ENCODE data around the gene SDC1.
A peak's percentile ranks its signal among the peaks of the same experiment; 100 is the strongest.

The SDC1 gene

DNA sequence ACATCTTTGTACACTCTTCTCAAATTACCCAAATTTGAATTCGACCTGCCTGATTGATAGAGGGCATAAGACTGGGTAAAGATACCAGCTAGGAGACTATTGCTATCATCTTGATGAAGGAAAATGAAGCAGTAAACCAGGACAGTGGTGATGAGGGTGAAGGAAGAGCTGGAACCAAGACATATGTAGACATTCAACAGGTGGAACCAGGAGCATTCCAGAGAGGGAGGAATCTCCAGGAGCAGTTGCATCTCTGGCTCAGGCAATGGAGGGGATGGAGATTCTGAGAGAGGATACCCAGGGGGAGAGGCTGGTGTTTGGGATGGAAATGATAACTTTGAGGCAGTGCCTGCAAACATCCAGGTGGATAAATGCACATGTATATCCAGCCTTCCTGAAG, 41.6 kb downstream of the SDC1 start:
- DNase-seq (ENCODE audit: low spot score), result no peak

DNA sequence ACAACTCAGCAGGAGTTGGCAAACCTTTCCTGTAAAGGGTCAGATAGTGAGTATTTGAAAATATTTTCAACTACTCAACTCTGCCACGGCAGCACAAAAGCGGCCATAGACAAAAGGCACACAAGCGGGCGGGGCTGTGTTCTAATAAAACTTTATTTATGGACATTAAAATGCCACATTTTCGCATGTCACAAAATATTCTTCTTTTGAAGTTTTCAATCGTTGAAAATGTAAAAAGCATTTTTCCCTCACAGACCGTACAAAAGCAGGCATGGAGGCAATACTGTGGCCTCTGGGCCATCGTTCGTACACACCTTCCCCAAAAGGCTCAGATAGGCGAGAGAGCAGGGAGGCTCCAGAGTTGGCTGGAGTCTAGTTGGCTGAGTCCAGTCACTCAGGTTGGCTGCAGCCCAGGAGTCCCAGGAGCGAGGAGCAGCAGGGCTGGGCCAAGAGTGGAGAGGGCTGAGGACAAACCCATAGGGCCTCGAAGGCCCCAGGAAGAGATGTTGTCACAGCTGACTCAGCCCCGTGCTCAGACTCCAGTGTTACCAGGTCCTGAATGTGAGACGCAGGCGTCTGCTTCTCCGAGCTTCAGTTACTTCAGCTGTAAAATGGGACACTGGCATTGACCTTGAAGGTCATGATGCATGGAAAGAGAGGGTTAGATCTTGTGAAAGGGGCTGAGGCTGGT, 42.5 kb downstream of the SDC1 start:
- DNase-seq (ENCODE audit: low spot score), result no peak

DNA sequence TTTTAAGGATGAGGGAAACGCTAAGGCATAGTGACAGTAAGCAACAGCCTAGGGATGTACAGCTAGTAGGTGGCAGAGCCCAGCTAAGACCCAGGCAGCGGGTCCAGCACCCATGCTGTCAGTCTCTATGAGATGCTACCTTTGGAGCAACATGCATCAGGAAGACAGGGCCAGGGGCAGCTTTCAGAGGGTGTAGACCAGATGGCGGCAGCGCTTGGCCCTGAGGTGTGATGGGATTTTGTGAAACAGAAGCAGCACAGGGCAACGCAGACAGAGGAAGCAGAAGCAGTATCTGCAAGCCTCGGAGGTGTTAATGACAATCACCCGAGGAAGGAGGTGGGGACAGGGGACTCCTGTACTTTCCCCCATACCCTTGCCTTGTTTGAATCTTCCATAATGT, 43.2 kb downstream of the SDC1 start:
- no peak for DNase-seq (ENCODE audit: low spot score)

DNA sequence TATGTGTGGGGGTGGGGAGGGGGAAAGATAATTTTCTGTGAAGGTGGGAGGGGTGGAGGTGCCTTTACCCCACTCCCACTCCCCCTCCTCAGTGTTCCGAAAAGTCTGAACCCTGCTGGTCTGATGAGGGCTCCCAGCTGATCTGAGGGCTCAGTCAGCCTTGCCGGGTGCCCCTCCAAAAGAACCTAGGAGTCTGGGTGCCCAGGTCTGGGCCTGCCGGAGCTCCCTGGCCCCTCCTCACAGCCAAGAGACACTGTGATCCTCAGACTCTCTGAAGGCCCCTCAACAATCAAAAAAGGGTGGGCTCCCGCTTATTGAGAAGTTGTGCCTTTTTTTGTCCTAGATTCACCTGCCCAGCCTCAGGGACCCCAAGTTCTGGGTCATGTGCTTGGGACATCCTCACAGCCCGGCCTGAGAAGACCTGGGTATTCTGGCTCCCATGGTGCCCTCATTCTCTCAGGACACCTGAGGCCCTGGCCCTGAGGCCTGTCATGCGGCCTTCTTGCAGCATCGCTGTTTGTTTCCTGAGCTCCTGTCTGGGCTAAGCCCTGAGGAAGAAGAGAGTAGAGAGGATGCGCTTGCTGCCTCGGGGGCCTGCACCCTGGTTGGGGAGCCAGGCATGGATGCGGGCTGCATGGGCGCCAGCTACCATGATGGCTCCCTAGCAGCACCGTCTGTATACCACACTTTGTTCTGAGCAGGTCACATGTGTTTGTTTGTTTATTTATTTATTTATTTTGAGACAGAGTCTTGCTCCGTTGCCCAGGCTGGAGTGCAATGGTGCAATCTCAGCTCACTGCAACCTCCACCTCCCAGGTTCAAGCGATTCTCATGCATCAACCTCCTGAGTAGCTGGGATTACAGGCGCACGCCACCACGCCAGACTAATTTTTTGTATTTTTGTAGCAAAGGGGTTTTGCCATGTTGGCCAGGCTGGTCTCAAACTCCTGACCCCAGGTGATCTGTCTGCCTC, 44.0 kb downstream of the SDC1 start:
- no peak for DNase-seq (ENCODE audit: low spot score)

DNA sequence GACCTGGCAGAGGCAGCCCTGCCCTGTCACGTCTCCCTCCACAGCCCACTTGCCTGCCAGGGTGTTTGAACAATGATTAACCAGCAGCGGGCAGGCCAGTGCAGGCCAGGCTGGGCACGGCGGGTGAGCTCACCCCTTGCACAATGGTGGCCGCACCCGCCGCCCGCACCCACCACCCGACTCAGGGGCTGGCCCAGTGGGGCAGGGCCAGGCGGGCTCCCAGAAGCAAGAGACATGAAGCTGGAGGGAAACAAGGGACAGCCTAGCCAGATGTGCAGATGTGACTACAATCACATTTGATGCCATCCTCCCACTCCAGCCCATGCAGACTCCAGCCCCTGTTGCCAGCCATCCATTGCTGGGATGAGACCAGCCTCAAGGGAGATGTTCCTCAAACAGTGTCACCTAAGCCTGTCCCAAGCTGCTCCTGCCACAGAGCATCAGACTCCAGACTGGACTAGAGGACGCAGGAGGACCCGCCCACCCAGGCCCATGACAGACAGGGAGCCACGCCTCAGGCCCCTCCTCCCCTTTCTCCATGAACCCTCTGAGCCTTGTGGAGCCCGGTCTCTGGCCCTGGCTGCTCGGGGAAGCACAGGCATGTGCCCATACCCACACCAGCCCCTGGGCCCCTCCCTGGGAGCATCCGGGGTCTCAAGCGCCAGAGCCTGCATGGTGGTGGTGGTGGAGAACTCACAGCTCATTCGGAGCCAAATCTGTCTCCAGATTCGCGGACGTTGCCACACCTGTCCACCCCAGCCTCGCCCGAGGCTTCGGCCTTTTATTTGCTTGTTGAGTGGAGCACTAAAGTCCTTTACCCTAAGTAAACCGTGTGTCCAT, 45.0 kb downstream of the SDC1 start:
- peak; percentile 87 for DNase-seq (ENCODE audit: low spot score)

DNA sequence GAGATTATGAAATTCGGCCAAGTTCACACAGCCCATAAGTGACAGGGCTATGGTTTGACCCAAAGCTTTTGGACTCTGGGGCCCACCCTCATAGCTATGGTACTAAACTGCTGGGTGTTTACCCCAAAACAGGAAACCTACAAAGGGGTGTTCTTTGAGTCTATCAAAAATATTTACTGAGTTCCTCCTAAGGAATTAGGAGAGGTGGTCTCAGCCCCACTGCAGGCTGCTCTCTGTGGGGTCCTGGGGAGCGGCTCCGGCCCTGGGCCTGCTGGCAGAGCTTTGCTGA, 45.5 kb downstream of the SDC1 start:
- no peak for DNase-seq (ENCODE audit: low spot score)

DNA sequence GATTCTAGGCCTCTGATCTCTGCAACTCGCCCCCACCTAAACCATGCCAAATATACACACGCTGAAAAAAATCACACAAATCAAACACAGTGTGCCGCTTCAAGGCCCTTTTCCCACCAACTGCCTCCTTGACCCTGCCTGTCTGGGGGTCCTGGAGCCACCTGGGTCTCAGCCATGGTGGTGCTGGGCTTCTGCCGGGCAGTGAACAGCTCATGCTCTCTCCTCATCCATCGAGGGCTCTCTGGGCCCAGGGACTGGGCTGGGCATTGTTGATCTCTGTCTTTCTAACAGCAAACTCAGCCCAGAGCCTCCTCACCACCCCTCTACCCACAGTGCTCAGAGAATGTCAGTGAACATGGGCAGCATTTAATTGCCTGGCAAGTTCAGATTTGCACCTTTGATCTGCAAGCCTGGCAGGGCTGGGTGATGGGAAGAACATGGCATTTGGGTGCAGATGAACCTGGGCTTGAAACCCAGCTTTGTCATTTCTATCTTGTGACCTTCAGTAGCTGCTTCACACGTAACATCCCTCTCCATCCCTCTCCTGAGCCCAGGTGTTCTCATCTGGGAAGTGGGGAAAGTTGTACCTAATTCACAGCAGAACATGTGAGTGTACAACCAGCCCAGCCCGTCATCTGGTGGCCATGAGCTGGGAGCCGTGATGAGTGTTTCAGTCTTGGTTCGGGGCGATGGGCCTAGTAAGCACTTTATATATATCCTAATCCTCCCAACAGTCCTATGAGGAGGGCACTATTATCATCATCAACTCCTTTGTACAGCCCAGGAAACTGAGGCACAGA, 46.1 kb downstream of the SDC1 start:
- DNase-seq (ENCODE audit: low spot score), result no peak

DNA sequence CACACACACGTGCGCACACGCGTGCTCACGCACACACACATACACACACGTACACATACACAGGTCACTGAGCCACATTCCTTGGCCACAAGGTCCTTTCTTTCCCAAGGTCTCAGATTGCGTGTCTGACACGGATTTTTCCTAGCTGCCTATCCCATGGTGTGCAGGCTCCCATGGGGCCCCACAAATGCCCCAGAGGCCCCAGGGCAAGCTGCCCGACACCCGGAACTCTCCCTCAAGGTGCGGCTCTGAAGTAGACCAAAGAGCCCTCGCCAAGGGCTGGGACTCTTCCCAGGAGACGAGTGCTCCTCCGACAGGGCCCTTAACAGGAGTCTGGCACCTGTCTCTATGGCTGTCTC, 46.7 kb downstream of the SDC1 start:
- DNase-seq (ENCODE audit: low spot score), result no peak

DNA sequence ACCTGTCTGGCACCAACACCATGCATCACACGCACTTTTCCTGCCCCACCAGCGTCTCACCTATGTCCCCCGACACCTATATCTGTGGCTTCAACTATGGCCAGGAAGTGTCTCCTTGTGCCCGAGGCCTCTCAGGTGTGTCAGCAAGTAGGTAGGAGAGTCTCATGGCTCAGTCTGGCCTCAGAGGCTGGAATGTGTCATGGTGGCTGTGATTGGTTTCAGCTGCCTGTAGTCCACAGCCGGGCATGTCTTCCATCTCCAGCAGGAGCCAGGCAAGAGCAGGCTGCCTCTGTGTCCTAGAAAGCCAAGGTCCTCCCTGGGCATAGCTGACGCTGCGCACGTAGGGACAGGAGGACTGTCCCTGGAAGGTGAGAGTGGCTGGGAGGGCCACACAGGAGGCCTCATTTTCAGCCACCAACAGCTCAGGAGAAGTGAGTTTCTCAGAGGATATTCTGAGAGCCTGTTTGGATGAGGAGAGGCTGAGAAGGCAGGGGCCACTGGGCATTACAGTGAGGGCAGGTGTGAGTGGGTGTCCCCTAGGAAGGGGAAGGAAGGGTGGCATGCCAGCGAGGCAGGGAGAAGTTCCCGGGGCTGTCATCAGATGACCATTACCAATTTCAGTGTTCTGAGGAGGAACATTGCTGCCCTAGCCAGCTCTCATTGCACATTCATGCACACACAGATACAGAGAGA, 47.2 kb downstream of the SDC1 start:
- no peak for DNase-seq (ENCODE audit: low spot score)

DNA sequence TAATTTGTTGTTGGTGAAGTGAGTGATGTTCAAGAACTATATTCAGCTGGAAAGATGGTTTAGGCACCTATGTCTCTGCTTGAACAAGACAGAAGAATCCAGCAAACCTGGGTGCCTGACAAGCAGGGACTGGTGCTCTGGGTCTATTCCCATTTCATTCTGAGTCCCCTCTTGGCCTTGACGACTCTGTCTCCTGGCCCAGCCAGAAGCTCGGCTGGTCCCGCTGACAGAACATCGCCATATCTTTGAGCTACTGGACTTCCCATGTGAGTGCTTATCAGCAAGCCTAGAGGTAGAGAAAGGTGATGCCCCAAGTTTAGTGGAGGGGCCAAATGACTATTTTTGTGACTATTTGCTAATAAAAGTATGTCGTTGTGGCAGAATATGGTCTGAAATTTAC, 48.2 kb downstream of the SDC1 start:
- DNase-seq (ENCODE audit: low spot score), result no peak

DNA sequence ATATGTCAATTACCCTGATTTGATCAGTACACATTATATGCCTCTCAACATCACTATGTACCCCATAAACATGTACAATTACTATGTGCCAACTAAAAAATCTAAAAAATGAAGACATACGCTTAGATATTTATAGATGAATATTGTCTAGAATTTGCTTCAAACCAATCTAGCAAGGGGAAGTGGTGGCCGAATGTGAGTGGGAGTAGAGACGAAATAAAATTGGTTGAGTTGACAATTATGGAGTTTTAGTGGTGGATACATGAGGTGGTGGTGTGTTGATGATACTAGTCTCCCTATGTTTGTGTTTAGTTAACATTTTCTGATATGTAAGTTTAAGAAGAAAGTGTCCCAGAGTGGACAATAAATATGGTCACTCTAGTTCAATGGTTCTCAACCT, 49.0 kb downstream of the SDC1 start:
- DNase-seq (ENCODE audit: low spot score), result no peak

DNA sequence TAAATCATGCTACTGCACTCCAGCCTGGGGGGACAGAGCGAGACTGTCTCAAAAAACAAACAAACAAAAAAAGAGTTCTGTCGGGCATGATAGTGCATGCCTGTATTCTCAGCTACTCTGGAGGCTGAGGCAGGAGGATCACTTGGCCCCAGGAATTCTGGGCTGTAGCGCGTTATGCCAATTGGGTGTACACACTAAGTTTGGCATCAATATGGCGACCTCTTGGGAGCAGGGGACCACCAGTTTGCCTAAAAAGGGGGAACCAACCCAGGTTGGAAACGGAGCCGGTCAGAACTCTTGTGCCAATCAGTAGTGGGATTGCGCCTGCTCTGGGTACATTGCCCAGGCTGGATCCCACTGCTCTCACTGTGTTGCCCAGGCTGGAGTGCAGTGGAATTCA, 49.7 kb downstream of the SDC1 start:
- no peak for DNase-seq (ENCODE audit: low spot score)

DNA sequence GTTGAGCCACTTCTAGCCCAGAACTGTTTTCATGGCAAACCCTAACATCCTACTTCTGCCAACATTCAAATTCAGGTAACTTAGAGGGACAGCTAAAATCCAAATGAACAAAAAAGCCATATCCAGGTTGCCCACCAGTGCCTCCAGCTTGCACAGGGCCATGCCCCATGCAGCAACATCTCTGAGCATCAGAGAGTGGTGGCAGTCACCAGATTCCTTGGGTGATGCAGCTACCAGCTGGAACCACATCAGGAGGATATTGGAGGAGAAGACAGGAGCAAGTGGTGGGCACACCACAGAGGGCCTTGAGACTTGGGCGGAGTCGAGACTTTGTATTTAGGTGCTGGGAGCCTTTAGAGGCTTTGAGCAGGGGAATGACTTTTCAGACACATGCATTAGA, 50.5 kb downstream of the SDC1 start:
- DNase-seq (ENCODE audit: low spot score), result no peak

DNA sequence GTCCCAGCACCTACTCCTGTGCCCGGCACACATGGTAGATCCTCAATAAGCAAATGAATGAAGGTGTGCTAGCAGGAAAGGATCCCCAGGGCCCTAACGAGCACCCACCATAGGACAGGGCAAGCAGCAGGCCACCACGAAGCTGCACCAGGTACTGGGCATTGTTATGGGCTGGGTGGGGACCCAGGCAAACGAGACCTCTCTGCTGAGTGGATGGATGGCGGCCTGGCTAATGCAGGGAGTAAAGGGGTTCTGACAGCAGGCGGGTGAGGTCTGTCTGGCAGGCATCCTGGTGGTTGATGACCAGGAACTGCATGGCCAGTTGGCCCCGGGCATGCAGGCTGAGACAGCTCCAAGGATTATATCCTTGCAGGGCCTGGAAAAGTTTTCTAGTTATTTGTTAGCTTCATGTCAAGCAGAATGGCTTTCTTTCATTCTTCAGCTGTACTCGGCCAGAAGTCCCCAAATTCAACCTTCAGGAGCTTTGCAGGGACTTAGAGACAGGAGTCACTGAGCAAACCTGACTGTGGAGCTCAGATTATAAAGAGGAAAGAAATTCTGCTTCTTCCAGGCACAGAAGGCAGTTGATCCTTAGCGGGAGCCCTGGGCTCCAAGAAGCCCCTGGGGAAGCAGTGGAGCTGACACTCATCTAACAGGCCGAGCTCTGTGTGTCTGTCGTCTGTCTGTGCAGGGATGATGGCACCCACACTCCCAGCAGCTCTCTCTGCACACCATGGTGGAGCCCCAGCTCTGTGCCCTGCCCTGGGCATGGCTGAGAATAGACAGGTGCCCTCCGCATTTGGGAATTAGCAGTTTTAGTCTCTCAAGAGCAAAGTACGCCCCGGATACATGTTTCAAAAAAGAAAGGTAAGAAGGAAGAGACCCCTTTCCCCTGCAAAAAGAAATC, 51.2 kb downstream of the SDC1 start:
- no peak for DNase-seq (ENCODE audit: low spot score)

DNA sequence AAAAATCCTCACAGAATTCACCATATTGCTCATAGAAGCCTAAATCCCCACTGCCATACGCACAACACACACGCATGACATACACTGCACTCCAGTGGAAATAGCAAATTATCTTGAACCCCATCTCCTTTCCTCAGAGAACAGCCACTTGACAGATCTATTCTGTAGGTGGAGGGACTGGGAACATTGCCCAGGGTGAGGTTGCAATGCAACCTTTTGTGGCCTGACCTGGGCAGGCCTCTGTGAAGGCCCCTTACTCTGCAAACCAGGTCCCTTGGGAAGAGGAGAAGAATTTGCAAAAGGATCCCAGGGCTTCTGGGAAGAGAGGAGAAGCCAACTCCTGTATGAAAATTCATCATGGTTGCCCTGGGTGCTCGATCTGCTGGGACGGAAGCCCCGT, 51.9 kb downstream of the SDC1 start:
- no peak for DNase-seq (ENCODE audit: low spot score)

DNA sequence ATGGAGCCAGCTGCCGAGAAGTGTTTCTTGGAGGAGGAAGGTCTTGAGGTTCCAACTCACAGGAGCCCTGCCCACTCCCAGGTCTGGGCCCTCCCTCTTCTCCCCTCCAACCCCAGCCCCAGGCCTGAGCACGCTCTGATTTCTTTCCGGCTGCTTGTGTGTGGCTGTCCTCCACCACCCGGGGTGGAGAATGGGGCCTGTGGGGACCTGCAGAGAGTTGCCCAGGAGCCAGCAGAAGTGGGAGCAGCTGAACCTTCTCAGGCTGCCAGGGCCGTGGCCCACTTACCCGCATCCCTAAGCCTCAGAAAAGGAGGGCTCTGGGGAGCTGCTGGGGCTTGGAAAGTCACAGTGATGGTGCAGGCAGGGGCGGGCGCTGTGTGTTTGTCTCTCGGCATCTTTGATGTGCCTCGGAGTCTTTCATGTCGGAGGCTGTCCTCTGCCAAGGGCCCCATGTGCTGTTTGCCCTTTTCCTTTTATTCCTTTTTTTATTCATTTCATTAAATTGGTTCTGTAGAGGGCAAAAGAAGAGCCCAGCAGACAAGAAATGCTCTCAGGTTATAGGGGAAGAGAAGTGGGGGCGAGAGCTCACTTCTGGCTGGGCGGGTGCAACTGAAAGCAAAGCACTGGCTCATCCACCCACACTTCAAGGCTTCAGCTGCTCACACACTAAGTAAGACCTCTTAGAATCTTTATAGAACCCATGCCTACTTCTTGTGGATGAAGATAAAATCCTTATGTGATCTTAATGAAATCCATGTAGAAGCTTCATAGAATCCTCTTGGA, 52.5 kb downstream of the SDC1 start:
- DNase-seq (ENCODE audit: low spot score), result peak; percentile 53

DNA sequence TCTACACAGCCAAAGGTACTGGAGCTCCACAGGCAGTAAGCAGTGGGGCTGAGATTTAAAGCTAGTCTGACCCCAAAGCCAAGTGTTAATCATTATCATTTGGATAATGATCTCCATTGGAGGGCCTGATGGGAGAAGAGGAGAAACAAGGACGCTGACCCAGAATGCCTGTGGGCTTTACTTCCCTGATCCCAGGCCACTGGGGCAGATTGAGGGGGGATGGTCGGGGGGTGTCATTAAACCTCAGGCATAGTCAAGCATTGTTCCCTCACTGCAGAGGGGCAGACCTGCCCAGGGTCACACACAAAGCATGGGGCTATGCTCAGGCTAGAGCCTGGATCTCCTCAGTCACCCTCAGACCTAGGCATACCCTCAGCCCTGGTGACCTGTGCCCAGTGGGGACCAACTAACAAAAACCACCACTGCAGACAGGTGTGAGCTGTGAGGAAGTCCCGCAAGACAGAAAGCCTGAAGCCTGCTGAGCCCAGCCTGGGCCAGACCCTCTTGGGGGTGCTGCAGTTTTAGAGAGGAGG, 53.4 kb downstream of the SDC1 start:
- DNase-seq (ENCODE audit: low spot score), result no peak

DNA sequence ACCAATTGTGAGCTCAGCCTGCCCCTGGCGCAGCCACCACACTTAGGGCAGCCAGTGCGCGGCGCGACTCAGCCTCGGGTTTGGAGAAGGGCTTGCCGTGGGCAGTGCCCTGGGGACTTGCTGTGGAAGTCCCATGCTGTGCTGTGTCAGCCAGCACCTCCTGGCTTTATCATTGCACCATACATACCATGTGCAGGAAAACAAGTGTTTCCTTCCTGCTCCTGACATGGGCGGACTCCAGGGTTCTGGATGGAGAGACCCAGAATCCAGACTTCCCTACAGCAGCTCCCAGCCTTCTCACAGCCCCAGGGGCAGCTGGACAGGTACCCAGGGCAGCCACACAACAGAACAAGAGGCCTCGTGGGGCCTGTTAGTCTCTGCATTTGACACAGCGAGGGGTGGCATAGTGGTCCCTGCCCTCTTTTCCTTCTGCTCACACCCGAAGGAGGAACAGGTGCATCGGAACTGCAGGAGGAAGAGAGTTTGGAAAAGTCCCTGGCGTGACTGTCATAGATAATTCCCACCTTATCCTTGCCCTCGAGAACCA, 54.2 kb downstream of the SDC1 start:
- no peak for DNase-seq (ENCODE audit: low spot score)
